Vagina (tissue), 2 donors: ENCODE measurements around the gene MACO1.
A peak's percentile ranks its signal among the peaks of the same experiment; 100 is the strongest.

Experiments
- CTCF ChIP-seq, 3 experiments: fragments of 450-650 bp in 2 of 3; fragments of 200-600 bp in 1 of 3; sonication (generic) in 1 of 3; IDR thresholded peaks; one replicate each; pipeline ENCODE4 v1.5.1; 2017 to 2019; ENCODE audit warnings: antibody characterized with exemption in 3 of 3, mild to moderate bottlenecking in 2 of 3, moderate library complexity in 2 of 3
- POLR2A ChIP-seq, 2 donors: fragments of 450-650 bp; IDR thresholded peaks; one replicate each; pipeline ENCODE4 v1.6.1; 2017; ENCODE audit warnings: antibody characterized with exemption in 2 of 2, mild to moderate bottlenecking in 2 of 2, moderate library complexity in 2 of 2
- POLR2AphosphoS5 ChIP-seq, 2 donors: sonication (generic); formaldehyde crosslinking; IDR thresholded peaks; one replicate each; pipeline ENCODE4 v1.9.0; 2017; ENCODE audit warnings: antibody characterized with exemption in 2 of 2, mild to moderate bottlenecking in 2 of 2, low read depth in 1 of 2; ENCODE audit not compliant: insufficient read depth in 1 of 2

GRCh38 chr1:25478633-25479032, 47.9 kb downstream of the MACO1 start:
- TF ChIP-seq CTCF (IDR thresholded peaks at IDR 0.05), result no peak
- TF ChIP-seq POLR2A (IDR thresholded peaks at IDR 0.05), result no peak
- peak in 1 of 2 donors; percentile 71 for TF ChIP-seq POLR2AphosphoS5 (IDR thresholded peaks at IDR 0.05; ENCODE audit: insufficient read depth in 1 of 2, low read depth in 1 of 2)
